B cell (primary cell): Measurements from ENCODE around the gene IL11.

Experiments used
- EZH2 ChIP-seq: IDR thresholded peaks from 2 replicates; pipeline ENCODE4 v1.6.1; 2012; ENCODE audit warnings: borderline replicate concordance, low read depth, mild to moderate bottlenecking, moderate library complexity, low read length; ENCODE audit not compliant: insufficient read depth, poor library complexity, severe bottlenecking
- TF ChIP-seq, protein P1 (sequence below): fragments of 200-600 bp; IDR thresholded peaks from one replicate; pipeline ENCODE4 v1.8.0; 2022; ENCODE audit warnings: antibody characterized with exemption, mild to moderate bottlenecking

DNA sequence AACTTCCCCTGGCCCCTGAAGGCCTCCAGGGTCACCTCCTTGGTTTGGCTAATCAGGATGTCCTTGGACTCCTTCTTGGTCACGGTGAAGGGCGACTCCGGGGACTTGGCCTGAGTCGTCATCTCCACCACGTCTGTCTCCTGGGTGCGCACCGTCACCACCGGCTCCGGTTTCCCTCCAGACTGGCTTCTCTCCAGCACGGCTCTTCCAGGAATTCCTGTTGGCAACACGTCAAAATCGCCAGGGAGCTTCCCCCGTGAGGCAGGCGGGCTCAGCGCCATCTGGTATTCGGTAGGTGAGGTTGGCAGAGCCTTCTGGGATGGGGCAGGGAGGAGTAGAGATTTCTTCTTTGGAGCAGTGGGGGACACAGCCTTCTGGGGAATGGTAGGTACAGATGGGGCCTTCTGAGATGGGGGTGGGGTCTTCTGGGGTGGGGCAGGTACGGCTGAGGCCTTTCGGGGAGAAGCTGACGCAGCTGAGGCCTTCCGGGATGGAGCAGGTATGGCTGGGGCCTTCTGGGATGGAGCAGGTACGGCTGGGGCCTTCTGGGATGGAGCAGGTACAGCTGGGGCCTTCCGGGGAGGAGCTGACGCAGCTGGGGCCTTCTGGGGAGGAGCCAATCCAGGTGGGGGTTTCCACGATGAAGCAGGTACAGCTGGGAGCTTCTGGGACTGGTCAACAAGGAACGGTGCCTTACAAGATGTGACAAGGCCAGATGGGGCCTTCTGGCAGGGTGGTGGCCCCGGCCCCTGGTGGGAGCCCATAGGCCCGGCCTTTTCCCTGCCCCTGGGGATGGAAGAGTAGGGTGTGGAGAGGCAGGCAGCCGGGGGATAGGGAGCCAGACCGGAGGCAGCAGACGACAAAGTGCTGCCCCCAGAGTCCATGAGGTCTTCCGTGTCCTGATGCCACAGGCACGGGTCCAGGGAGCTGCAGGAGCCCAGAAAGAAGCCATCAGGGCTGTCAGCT is 11.0 kb downstream of the IL11 start:
- TF ChIP-seq, protein P1, sequence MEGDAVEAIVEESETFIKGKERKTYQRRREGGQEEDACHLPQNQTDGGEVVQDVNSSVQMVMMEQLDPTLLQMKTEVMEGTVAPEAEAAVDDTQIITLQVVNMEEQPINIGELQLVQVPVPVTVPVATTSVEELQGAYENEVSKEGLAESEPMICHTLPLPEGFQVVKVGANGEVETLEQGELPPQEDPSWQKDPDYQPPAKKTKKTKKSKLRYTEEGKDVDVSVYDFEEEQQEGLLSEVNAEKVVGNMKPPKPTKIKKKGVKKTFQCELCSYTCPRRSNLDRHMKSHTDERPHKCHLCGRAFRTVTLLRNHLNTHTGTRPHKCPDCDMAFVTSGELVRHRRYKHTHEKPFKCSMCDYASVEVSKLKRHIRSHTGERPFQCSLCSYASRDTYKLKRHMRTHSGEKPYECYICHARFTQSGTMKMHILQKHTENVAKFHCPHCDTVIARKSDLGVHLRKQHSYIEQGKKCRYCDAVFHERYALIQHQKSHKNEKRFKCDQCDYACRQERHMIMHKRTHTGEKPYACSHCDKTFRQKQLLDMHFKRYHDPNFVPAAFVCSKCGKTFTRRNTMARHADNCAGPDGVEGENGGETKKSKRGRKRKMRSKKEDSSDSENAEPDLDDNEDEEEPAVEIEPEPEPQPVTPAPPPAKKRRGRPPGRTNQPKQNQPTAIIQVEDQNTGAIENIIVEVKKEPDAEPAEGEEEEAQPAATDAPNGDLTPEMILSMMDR, result no peak
- TF ChIP-seq EZH2, result no peak
